ENCODE data around the gene TLE4. TPM values are rescaled to one million over a fixed set of nuclear protein-coding genes. Genes with fewer than 3 reads are reported as not detected.

Gene TLE4
- polyA plus RNA-seq, 1 donor (not counting 4 experiments of a cell fraction or from before 2014, with no cell fraction given), result 14.7 TPM

- H3K4me2 ChIP-seq (ENCODE audit: control insufficient read depth, extremely low read depth, insufficient read depth, low read depth, low read length), result no peak overlapping the region
- FAIRE-seq, result no peak
- TF ChIP-seq CTCF (optimal IDR thresholded peaks at IDR 0.05 in 1 of 3, IDR thresholded peaks at IDR 0.05 in 1 of 3, conservative IDR thresholded peaks at IDR 0.05 in 1 of 3; ENCODE audit: extremely low read depth in 1 of 3, insufficient read depth in 2 of 3, low read length in 3 of 3) (no peak), EZH2 (IDR thresholded peaks at IDR 0.05; ENCODE audit: low read length) (no peak)
Observed at GRCh38 chr9:79765466-79765865, 193.7 kb downstream of the TLE4 start.

DNA sequence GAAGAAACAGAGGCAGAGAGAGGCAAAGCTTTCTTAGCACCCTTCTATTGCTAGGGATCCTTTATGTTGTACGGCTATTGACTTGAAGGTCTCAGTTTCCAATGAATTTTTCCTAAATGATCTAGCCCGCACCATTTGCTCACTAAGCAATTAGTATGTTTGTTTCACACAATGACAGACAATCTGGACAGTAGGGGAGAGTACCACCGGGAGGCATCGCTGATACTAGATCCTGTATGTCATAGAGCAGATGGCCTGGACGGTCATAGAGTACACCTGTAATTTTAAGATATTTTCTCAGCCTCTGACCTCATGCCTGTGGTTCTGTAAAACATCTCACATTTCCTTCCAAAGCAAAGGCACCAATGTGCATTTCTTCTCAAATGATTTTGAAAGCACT is 194.3 kb downstream of the TLE4 start:
- Histone ChIP-seq H3K79me2 (ENCODE audit: control insufficient read depth, insufficient read depth, low read length) (no peaks in the 10 kb centered on the region), H3K4me1 (ENCODE audit: control insufficient read depth, extremely low read depth, insufficient read depth, low read length) (peaks cover 14% of the 10 kb centered on the region), H4K20me1 (ENCODE audit: control insufficient read depth, extremely low read depth, insufficient read depth, low read length) (no peaks in the 10 kb centered on the region), H3K4me3 (ENCODE audit: control insufficient read depth in 2 of 3, extremely low read depth in 1 of 3, insufficient read depth in 2 of 3, low read depth in 1 of 3, low read length in 3 of 3) (no peak overlapping the region), H3K27ac (ENCODE audit: control insufficient read depth, insufficient read depth, low read length) (no peak overlapping the region), H3K9me1 (ENCODE audit: control insufficient read depth, extremely low read depth, insufficient read depth, low read length) (peaks cover 2% of the 10 kb centered on the region), H3K9me3 (ENCODE audit: control insufficient read depth, low read depth, low read length) (no peaks in the 10 kb centered on the region), H3K9ac (ENCODE audit: control insufficient read depth, extremely low read depth, insufficient read depth, low read length) (no peak overlapping the region), H2AFZ (ENCODE audit: control insufficient read depth, low read length) (no peak overlapping the region), H3K4me2 (ENCODE audit: control insufficient read depth, extremely low read depth, insufficient read depth, low read depth, low read length) (no peak overlapping the region), H3K36me3 (ENCODE audit: control insufficient read depth in 2 of 2, extremely low read depth in 1 of 2, insufficient read depth in 2 of 2, low read length in 2 of 2) (no peaks in the 10 kb centered on the region), H3K27me3 (ENCODE audit: control insufficient read depth, extremely low read depth, insufficient read depth, low read length) (no peaks in the 10 kb centered on the region)
- FAIRE-seq (no peak), DNase-seq (ENCODE audit: low read depth, low spot score) (no peak)
- TF ChIP-seq CTCF (optimal IDR thresholded peaks at IDR 0.05 in 1 of 3, IDR thresholded peaks at IDR 0.05 in 1 of 3, conservative IDR thresholded peaks at IDR 0.05 in 1 of 3; ENCODE audit: extremely low read depth in 1 of 3, insufficient read depth in 2 of 3, low read length in 3 of 3) (no peak), EZH2 (IDR thresholded peaks at IDR 0.05; ENCODE audit: low read length) (no peak)
- dilution Hi-C loops (cut with MboI; ENCODE audit: extremely low pct_ligation_motif_present, low sequenced_read_pairs), result no loop called here

More at GRCh38 chr9:79765466-79765865, 193.7 kb downstream of the TLE4 start:
- Histone ChIP-seq H3K27me3 (ENCODE audit: control insufficient read depth, extremely low read depth, insufficient read depth, low read length) (no peaks in the 10 kb centered on the region), H4K20me1 (ENCODE audit: control insufficient read depth, extremely low read depth, insufficient read depth, low read length) (no peaks in the 10 kb centered on the region), H3K4me1 (ENCODE audit: control insufficient read depth, extremely low read depth, insufficient read depth, low read length) (peaks cover 14% of the 10 kb centered on the region), H3K9me3 (ENCODE audit: control insufficient read depth, low read depth, low read length) (no peaks in the 10 kb centered on the region), H3K9me1 (ENCODE audit: control insufficient read depth, extremely low read depth, insufficient read depth, low read length) (peaks cover 2% of the 10 kb centered on the region), H3K9ac (ENCODE audit: control insufficient read depth, extremely low read depth, insufficient read depth, low read length) (no peak overlapping the region), H3K27ac (ENCODE audit: control insufficient read depth, insufficient read depth, low read length) (no peak overlapping the region), H3K79me2 (ENCODE audit: control insufficient read depth, insufficient read depth, low read length) (no peaks in the 10 kb centered on the region), H3K36me3 (ENCODE audit: control insufficient read depth in 2 of 2, extremely low read depth in 1 of 2, insufficient read depth in 2 of 2, low read length in 2 of 2) (no peaks in the 10 kb centered on the region), H3K4me3 (ENCODE audit: control insufficient read depth in 2 of 3, extremely low read depth in 1 of 3, insufficient read depth in 2 of 3, low read depth in 1 of 3, low read length in 3 of 3) (no peak overlapping the region), H2AFZ (ENCODE audit: control insufficient read depth, low read length) (no peak overlapping the region)
- no peak for DNase-seq (ENCODE audit: low read depth, low spot score)
- dilution Hi-C loops (cut with MboI; ENCODE audit: extremely low pct_ligation_motif_present, low sequenced_read_pairs), result no loop called here

Measured in keratinocyte (primary cell).